HCEC 1CT (cell line): Measurements from ENCODE around the gene ESR1.
"Not testable (repeated sequence)": the region's sequence is repeated elsewhere in the genome, so short reads cannot be mapped to it uniquely, and the experiment has no call there.

ENCODE experiments used
- DNase-seq: peaks from one replicate; pipeline ENCODE4 v3.0.0-alpha.2; 2017

The ESR1 gene

GRCh38 chr6:151814614-151815013 is 7.1 kb downstream of the ESR1 start:
- DNase-seq = no peak

GRCh38 chr6:151822252-151823111 is 15.0 kb downstream of the ESR1 start:
- no peak for DNase-seq

- no peak for DNase-seq
Observed at GRCh38 chr6:151826517-151827142, 19.1 kb downstream of the ESR1 start.

DNA sequence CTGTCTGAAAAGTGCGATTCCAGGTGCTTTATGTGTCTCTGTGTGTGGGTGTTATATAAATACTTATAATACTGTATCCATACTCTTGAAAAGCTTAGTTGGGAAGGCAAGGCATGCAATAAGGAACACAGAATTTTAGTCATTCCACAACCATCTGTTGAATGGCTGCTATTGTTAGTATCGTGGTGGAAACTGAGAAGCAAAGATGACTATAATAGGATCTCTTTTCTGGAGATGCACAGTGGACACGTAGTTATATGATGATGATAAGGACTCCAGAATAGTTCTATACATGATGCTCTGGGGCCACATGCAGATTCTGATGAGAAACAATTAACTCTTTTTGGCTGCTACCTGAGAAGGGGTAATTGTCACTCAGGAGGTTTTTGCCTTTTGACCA is 25.2 kb downstream of the ESR1 start:
- DNase-seq = no peak

DNA sequence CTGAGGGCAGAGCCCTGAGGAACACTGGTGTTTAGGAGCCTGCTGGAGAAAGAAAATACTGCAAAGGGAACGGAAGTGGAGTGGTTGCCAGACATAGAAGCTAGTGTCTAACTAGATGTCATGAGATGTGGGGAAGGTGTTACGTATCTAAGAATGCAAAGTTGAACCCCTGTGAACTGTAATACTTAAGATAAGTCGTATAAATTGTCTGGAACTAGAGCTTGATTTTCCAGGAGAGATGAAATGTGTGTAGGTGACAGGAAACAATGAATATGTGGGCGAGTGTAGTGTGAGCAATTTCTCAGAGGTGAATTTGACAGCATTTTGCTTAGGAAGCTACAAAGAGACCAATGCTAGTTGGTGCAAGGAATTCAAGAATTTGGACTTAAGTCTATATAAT is 27.9 kb downstream of the ESR1 start:
- DNase-seq = no peak

- no peak for DNase-seq
Observed at GRCh38 chr6:151837223-151837622, 29.7 kb downstream of the ESR1 start.

DNA sequence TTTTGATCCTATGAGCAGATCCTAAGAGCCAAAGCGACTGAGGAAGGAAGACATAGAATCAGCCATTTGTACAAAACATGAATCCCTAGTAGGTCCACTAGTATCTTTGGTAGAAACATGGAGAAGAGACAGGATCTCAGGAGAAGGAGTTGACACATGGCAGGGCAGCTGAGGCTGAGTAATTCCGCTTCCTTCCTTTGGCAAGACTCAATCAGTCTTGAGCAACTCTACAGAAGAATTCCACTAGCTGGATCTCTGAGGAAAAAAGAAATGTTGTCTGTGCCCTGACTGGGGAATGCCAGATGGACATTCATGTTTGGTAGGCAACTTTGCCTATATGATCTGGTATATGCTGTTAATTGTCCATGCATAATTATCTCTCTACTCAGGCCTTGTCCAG is 35.3 kb downstream of the ESR1 start:
- peak; percentile 20 for DNase-seq

- peak; percentile 27 for DNase-seq
Observed at GRCh38 chr6:151847064-151847463, 39.6 kb downstream of the ESR1 start.

DNA sequence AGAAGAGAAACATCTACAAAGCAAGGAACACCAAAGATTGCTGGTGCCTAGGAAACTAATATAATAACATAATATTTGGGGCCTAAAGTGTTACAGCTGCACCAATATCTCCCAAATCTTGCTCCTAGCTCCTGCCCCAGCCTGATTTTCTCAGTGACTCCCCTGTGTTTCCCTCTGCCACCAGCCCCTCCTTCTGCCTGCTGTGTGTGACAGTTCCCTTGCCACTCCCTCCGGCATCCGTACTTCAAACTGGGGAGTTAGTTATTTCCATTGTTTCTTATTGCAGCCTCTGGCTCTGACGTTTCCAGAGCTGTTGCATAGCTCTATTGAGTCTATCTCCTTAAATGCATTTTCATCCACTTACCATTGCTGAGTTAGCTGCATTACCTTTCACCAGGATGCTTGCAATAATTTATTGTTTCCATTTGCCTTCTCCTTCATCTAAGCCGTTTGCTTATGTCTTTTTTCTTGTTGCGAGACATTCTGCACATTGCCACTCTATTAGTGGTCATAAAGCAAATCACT is 43.1 kb downstream of the ESR1 start:
- no peak for DNase-seq

GRCh38 chr6:151858294-151858693 is 50.8 kb downstream of the ESR1 start:
- DNase-seq = no peak

- no peak for DNase-seq
Observed at GRCh38 chr6:151862461-151862860, 55.0 kb downstream of the ESR1 start.

GRCh38 chr6:151867361-151867869 is 59.9 kb downstream of the ESR1 start:
- DNase-seq = not testable (repeated sequence)

DNA sequence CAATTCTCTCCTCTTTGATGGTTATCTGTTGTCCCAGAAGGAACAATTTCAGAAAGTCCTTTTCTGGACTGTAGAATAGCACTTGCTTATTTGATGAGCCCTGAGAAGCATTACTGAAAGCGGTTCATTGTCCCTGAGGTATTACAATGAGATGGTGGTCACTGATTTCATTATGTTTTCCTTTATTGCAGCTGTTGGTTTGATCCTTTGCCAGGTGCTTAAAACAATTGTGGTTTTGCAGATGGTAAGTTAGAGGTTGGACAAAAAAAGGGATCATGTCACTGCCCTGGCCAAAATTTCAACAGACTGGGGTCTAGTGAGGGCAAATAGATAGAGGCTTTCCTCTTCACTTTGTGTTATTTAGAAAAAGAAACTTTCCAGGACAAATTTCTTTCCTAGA is 61.9 kb downstream of the ESR1 start:
- no peak for DNase-seq

- DNase-seq = no peak
Observed at GRCh38 chr6:151869787-151870186, 62.3 kb downstream of the ESR1 start.

GRCh38 chr6:151870375-151870774 is 62.9 kb downstream of the ESR1 start:
- DNase-seq = no peak

- DNase-seq = no peak
Observed at GRCh38 chr6:151875524-151875923, 68.0 kb downstream of the ESR1 start.

GRCh38 chr6:151876122-151876521 is 68.6 kb downstream of the ESR1 start:
- no peak for DNase-seq

DNA sequence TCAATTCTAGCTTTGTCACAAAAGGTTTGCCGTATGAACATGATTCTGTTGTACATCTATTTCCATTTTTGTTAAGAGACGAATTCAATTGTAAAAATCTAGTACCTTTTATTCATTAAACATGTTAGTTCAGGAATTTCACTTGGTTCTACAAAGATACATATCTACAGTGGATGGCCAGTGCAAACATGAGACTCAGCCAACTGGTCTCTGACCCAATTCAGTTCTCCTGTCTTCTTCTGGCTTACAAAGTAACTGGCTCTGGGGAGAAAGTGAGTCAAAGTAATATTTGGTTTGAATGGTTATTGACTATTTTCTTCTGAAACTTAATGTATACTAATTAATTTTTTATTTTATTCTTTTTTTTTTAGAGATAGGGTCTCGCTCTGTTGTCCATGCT is 70.0 kb downstream of the ESR1 start:
- DNase-seq = no peak

DNA sequence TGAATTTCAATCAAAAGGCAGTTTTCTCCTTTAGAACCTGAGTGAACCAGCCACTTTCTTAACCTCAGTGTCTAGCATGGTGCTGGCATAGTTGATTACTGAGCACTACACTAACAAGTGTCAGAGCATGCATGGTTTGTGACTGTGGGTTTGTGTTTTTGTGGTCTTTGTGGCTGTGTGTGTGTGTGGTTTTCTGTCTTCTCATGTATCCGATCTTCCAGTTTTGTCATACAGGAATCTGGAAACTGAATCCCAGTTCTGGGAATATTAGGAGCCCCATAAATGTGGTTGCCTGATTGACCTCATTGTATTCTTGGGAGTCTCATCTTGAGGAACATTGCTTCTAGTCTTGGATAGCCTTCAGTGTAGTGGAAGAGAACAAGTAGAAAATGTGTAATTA is 73.7 kb downstream of the ESR1 start:
- no peak for DNase-seq

GRCh38 chr6:151882206-151882605 is 74.7 kb downstream of the ESR1 start:
- no peak for DNase-seq

DNA sequence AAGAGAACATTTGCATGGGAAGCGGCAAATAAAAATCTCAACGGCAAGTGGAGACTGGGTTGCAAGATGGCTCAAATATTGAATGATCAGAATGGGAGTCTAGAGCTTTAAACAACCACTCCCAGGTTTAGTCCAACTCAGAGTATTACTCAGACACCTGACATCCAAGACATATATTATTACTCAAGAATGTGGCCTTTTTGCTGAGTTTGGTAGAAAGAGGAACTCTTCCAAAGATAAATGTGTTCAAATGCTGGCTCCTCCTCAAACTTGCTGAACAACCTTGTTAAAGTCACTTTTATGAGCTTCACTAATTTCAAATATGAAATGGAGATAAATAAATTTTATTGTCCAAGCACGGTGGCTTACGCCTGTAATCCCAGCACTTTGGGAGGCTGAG is 77.8 kb downstream of the ESR1 start:
- DNase-seq = no peak

DNA sequence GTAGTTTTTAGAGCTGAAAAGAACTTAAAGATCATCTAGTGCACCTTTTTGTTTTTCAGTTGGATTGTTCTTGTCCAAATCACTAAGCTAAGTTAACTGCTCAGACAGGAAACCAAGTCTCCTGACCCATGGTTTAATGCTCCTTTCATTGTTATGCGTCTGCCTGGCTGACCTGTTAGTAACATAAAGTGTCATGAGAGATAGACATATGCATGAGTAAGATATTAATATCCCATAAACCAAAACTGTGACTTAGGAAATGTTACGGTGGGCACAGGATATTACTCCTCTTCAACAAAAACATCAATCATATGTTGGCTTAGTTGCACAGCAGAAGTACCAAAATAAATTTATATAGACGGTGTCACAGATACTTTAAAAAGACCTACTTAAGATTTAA is 84.0 kb downstream of the ESR1 start:
- no peak for DNase-seq

DNA sequence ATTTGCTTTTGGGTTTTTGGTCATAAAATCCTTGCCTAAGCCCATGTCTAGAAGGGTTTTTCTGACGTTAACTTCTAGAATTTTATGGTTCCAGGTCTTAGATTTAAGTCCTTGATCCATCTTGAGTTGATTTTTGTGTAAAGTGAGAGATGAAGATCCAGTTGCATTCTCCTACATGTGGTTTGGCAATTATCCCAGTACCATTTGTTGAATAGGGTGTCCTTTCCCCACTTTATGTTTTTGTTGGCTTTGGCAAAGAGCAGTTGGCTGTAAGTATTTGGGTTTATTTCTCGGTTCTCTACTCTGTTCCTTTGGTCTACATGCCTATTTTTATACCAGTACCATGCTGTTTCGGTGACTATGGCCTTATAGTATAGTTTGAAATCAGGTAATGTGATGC is 86.9 kb downstream of the ESR1 start:
- DNase-seq = not testable (repeated sequence)

DNA sequence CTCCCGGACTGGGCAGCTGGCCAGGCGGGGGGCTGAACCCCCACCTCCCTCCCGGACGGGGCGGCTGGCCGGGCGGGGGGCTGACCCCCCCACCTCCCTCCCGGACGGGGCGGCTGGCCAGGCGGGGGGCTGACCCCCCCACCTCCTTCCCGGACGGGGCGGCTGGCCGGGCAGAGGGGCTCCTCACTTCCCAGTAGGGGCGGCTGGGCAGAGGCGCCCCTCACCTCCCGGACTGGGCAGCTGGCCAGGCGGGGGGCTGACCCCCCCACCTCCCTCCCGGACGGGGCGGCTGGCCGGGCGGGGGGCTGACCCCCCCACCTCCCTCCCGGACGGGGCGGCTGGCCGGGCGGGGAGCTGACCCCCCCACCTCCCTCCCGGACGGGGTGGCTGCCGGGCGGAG is 91.7 kb downstream of the ESR1 start:
- not testable (repeated sequence) for DNase-seq
